Measurements from ENCODE around the gene AP2B1. TPM values are rescaled to one million over a fixed set of nuclear protein-coding genes. Genes with fewer than 3 reads are reported as not detected.

Gene AP2B1
- 10 to 100 TPM; 78.4 to 91.9 (median 88.5) TPM for total RNA-seq

GRCh38 chr17:35587074-35587961, at the start of gene AP2B1:
AP2B1 (plus strand) TSS chr17:35587322; CDS start chr17:35594031, 6,709 bp downstream.
- H3K9me3 ChIP-seq: no peaks in the 10 kb centered on the region
- no peaks in the 10 kb centered on the region for H3K27me3 ChIP-seq
- peak within 1 kb of the TSS; percentile 94 to 98 for H3K27ac ChIP-seq
- no peaks in the 10 kb centered on the region for H3K4me1 ChIP-seq
- no peaks in the 10 kb centered on the region for H3K36me3 ChIP-seq
- peak; percentile 93 to 96 for DNase-seq (ENCODE audit: low spot score in 2 of 2)
- intact Hi-C loops (cut with DNase I; ENCODE audit: low total_unique reads): no loop called here
- TF ChIP-seq POLR2A (IDR thresholded peaks at IDR 0.05) (peak; percentile 56), POLR2AphosphoS5 (IDR thresholded peaks at IDR 0.05) (peak; percentile 95 to 97 (median 96)), CTCF (IDR thresholded peaks at IDR 0.05) (no peak)
- H3K4me3 ChIP-seq: peak within 1 kb of the TSS; percentile 73 to 90 (median 79)

- Histone ChIP-seq H3K36me3 (no peaks in the 10 kb centered on the region), H3K9me3 (no peaks in the 10 kb centered on the region), H3K4me1 (no peaks in the 10 kb centered on the region), H3K4me3 (peak within 1 kb of the TSS in 1 of 3 donors; percentile 10), H3K27ac (peak within 1 kb of the TSS; percentile 45 to 71), H3K27me3 (no peaks in the 10 kb centered on the region)
- intact Hi-C loops (cut with DNase I; ENCODE audit: low total_unique reads): no loop called here
- TF ChIP-seq POLR2AphosphoS5 (IDR thresholded peaks at IDR 0.05) (no peak), POLR2A (IDR thresholded peaks at IDR 0.05) (no peak), CTCF (IDR thresholded peaks at IDR 0.05) (no peak)
- DNase-seq (ENCODE audit: low spot score in 2 of 2): no peak
Observed at GRCh38 chr17:35537601-35538141, 49.5 kb upstream of the AP2B1 start, which contains the start of gene SLFN12L. SLFN12L (minus strand) TSS chr17:35537678; CDS start chr17:35522364, 15,314 bp downstream.

GRCh38 chr17:35539659-35540026, 47.5 kb upstream of the AP2B1 start:
- intact Hi-C loops (cut with DNase I; ENCODE audit: low total_unique reads): loop anchor here (10.0 kb wide), 1 partner anchor 785 kb away; no protein-coding TSS in a partner anchor
- Histone ChIP-seq H3K9me3 (no peaks in the 10 kb centered on the region), H3K27ac (peak overlapping the region in 1 of 2 donors; percentile 16)

GRCh38 chr17:35540589-35541404, 46.3 kb upstream of the AP2B1 start:
- Histone ChIP-seq H3K27me3 (no peaks in the 10 kb centered on the region), H3K27ac (peak overlapping the region; percentile 12 to 82), H3K4me1 (no peaks in the 10 kb centered on the region), H3K4me3 (peak overlapping the region; percentile 26 to 60 (median 31)), H3K9me3 (no peaks in the 10 kb centered on the region), H3K36me3 (no peaks in the 10 kb centered on the region)
- no peak for TF ChIP-seq CTCF (IDR thresholded peaks at IDR 0.05)
- intact Hi-C loops (cut with DNase I; ENCODE audit: low total_unique reads): loop anchor here (10.0 kb wide), 1 partner anchor 786 kb away; no protein-coding TSS in a partner anchor
- no peak for DNase-seq (ENCODE audit: low spot score in 2 of 2)

More at GRCh38 chr17:35539659-35540026, 47.5 kb upstream of the AP2B1 start:
- Histone ChIP-seq H3K4me1 (no peaks in the 10 kb centered on the region), H3K36me3 (no peaks in the 10 kb centered on the region), H3K4me3 (peak overlapping the region in 1 of 3 donors; percentile 33), H3K27me3 (no peaks in the 10 kb centered on the region)
- DNase-seq (ENCODE audit: low spot score in 2 of 2): no peak
- TF ChIP-seq POLR2AphosphoS5 (IDR thresholded peaks at IDR 0.05): no peak
- no peak for TF ChIP-seq POLR2A (IDR thresholded peaks at IDR 0.05)
- TF ChIP-seq CTCF (IDR thresholded peaks at IDR 0.05): no peak
